ENCODE measurements around the gene ARPC1A.
"Not testable (repeated sequence)": the region's sequence is repeated elsewhere in the genome, so short reads cannot be mapped to it uniquely, and the experiment has no call there.

The ARPC1A gene

GRCh38 chr7:99331002-99331401 lies 5.3 kb downstream of the ARPC1A start:
- no peak for TF ChIP-seq CTCF (IDR thresholded peaks at IDR 0.05; ENCODE audit: control extremely low read depth, extremely low read depth, low read depth, missing control alignments)
- DNase-seq (ENCODE audit: extremely low spot score), result no peak
- CTCF ChIA-PET, result no interaction called here
- POLR2A ChIA-PET, result no interaction called here

GRCh38 chr7:99339595-99339994 lies 13.9 kb downstream of the ARPC1A start:
- TF ChIP-seq CTCF (IDR thresholded peaks at IDR 0.05; ENCODE audit: control extremely low read depth, extremely low read depth, low read depth, missing control alignments), result no peak
- POLR2A ChIA-PET, result no interaction called here
- no peak for DNase-seq (ENCODE audit: extremely low spot score)
- CTCF ChIA-PET, result interaction anchor here (0.7 kb wide), 1 partner anchor 14 kb away, joined by 3 read pairs; the partner anchor contains the start of gene ARPC1A

- CTCF ChIA-PET, result interaction anchor here (0.9 to 1.6 kb wide), 3 partner anchors 9 to 461 kb away, joined by 3 to 5 read pairs (median 3); no protein-coding TSS in a partner anchor
- no peak for TF ChIP-seq CTCF (IDR thresholded peaks at IDR 0.05; ENCODE audit: control extremely low read depth, extremely low read depth, low read depth, missing control alignments)
- DNase-seq (ENCODE audit: extremely low spot score), result no peak
- POLR2A ChIA-PET, result no interaction called here
These were observed 15.0 kb downstream of the ARPC1A start for GRCh38 chr7:99340659-99341058.

GRCh38 chr7:99344061-99344647 lies 18.5 kb downstream of the ARPC1A start:
- ChIA-PET POLR2A (no interaction called here), CTCF (no interaction called here)
- no peak for DNase-seq (ENCODE audit: extremely low spot score)
- TF ChIP-seq CTCF (IDR thresholded peaks at IDR 0.05; ENCODE audit: control extremely low read depth, extremely low read depth, low read depth, missing control alignments), result no peak

- CTCF ChIA-PET, result interaction anchor here (0.9 to 1.3 kb wide), 3 partner anchors 10 to 21 kb away, joined by 3 to 5 read pairs (median 3); no protein-coding TSS in a partner anchor
- DNase-seq (ENCODE audit: extremely low spot score); POLR2A ChIA-PET: not testable (repeated sequence)
These were observed 24.9 kb downstream of the ARPC1A start for GRCh38 chr7:99350641-99351040.

GRCh38 chr7:99352247-99352646 lies 26.5 kb downstream of the ARPC1A start:
- DNase-seq (ENCODE audit: extremely low spot score), result no peak
- ChIA-PET CTCF (interaction anchor here (1.1 to 1.4 kb wide), 2 partner anchors 10 to 39 kb away, joined by 3 read pairs; no protein-coding TSS in a partner anchor), POLR2A (no interaction called here)
- no peak for TF ChIP-seq CTCF (IDR thresholded peaks at IDR 0.05; ENCODE audit: control extremely low read depth, extremely low read depth, low read depth, missing control alignments)

- ChIA-PET POLR2A (no interaction called here), CTCF (interaction anchor here (1.0 kb wide), 1 partner anchor 19 kb away, joined by 3 read pairs; no protein-coding TSS in a partner anchor)
- TF ChIP-seq CTCF (IDR thresholded peaks at IDR 0.05; ENCODE audit: control extremely low read depth, extremely low read depth, low read depth, missing control alignments), result no peak
- DNase-seq (ENCODE audit: extremely low spot score), result no peak
These were observed 29.4 kb downstream of the ARPC1A start for GRCh38 chr7:99355098-99355497.

All from GM10248 (cell line).